ENCODE measurements around the gene PACSIN2.

PACSIN2 gene

DNA sequence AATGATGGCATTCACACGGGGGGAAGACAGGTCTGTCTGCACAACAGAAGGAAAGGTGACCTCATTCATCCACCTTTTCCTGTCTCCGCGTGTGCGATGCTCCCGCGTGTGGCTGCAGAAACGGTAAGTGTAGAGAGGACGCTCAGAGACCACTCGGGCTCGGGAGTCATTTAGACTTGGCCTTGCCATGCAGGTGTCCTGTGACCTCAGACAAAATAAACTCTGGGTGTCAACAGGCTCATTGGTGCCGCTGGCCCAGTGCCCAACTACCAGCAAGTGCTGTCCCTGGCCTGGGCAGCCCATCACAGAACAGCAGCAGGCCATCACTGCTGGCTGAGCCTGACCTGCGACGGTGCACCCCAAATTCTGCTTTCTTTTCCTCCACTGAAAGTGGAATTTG lies 109.7 kb downstream of the PACSIN2 start:
- no peak for DNase-seq

DNA sequence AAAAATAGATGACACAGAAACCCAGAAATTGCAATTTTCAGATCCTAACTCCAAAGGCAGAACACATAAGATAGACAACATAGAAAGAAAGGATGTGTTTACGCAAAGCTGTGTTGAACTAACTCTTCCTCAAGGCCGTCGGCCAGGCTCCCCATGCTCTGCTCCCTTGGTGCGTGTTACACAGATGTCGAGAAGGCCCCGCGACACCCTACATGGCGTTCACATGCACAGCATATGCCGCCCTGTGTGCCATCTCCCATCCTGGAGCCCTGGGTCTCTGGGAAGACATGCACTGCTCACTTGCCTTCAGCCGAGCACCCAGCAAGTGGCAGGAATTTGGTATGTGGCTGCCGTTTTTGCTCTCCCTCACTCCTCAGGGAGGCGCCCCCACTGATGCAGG lies 110.9 kb downstream of the PACSIN2 start:
- DNase-seq = no peak

DNA sequence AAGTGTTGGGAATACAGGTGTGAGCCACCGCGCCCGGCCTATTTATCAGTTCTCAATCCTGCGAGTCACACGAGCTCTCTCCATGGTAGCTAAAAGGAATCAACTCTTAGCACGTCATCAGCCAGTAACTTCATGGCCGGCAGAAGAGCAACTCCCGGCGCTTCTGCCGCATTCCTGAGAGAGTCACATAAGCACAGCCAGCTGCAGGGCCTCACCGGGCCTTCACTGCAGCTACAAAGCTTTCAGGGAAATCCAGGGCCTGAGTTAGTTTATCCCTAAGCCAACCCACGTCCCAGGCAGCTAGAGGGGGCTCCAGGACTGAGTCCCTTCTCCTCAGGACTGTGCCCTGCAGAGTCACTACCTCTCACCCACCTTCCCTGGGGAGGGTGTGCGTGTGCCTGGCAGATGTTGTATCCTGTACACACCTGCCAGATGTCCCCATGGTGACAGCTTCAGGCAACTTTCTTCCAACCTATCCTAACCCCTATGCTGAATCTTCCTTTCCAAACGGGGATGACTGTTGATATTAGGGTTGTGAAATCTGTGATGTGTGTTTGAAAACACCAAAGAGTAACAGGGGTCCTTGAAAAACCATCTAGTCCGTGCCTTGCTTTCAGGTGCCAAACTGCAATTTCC lies 112.0 kb downstream of the PACSIN2 start:
- no peak for DNase-seq

- peak in 2 of 4 experiments; percentile 19 to 26 for DNase-seq
Observed at GRCh38 chr22:42901790-42902508, 113.0 kb downstream of the PACSIN2 start.

GRCh38 chr22:42897960-42898359 lies 117.0 kb downstream of the PACSIN2 start:
- DNase-seq = no peak

- DNase-seq = peak; percentile 50 to 76 (median 64)
Observed at GRCh38 chr22:42895541-42895981, 119.4 kb downstream of the PACSIN2 start.

DNA sequence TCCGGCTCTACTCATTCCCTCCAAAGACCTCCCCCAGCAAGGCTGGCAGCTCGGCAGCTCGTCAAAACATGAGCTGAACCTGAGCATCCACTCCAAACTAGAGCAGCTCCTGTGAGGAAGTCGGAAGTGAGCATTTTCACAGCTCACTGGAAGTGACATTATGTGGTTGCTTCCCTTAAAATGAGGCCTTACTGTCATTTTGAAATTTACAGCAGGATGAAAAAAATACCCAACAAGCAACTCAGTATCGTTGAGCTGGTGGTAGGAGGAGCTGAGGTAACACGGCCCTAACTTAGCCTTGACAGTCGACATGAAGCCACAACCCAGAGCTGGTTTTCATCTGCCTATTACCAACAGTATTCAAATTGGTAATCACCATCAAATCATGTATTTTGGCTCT lies 119.9 kb downstream of the PACSIN2 start:
- DNase-seq = peak; percentile 54 to 81 (median 72)

DNA sequence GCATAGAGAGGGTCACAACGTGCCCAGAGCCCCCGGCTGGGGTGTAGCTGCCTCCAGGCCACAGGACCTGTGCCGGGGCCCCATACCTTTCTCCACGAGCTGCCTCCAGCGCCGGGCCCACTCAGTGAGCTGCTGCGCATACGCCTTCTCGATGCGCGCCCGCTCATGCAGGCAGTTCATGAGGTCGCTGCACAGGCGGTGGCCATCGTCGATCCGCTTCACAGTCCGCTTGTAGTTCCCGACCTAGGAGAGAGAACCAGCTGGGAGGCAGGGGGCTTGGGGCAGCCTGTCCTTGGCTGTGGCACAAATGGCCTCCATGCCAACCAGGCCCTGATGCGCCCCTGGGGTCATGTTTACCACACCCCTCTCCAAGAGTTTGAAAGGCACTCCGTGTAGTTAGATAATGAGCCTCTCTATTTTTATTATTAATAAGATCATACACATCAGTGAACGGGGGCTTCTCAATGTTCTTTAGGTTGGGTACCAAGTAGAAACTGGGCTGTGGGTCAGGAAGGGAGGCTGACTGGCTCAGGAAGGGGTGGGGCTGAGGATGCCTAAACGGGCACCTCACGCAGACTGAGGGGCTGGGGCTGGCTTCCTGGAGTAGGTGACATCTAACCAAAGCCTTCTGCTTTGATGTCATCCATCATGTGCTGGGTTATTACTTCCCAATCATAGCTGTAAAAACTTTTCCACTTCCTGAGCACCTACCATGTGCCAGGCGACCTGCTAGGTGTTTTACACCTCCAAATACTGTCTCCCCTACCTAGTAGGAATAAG lies 121.4 kb downstream of the PACSIN2 start:
- no peak for DNase-seq

DNA sequence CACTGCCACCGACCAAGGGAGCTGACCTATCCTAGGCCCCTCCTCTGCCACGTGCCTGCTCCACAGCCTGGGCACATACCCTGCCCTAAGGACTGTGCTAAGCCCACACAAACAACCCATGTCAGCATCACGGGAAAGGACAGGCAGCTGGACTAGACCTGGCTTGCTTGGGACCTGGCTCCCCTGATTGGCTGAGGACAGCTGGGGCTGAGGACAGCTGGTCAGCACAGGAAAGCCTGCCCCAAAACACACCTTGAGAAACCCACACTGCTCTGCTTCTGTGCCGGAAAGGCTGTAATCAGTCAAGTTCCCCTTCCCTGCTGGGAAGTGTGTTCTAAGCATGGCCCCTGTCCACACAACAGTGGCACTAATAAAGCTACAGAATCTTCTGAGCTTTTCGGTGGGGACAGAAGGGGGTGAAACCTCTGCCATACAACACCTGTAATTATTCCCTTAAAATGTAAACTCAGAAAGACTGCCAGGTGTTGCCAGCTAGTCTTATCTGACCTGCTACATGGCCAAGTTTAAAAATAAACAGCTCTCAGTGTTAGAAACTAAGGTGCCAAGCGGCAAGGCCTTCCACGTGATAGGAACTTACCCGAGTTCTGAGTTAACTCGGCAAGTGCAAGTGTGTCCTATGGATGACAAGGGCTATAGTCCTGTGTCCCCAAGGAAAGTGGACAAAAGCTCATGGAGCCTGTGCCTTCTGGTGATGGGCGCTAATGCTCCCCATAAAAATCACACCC lies 122.2 kb downstream of the PACSIN2 start:
- peak; percentile 37 to 61 (median 55) for DNase-seq

- DNase-seq = peak in 3 of 4 experiments; percentile 26 to 46 (median 28)
Observed at GRCh38 chr22:42892156-42892555, 122.8 kb downstream of the PACSIN2 start.

DNA sequence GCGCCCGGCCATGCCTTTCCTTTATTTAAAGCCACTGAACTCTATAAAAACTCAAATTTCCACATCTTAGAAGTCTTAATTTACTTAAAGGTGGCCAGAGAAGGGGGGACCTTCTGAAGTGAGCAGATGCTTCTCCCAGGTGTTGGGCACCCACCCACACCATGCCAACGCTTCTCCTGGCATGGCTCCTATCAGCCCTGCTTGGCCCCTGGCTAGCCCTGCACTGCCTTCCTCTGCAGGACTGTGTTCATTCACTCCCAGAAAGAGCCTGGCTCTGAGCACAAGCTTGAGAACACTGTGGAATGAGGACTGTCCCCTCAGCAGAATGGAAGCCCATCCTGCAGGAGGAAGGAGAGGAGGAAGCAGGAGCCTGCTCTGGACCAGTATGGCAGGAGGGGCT lies 123.3 kb downstream of the PACSIN2 start:
- no peak for DNase-seq

- DNase-seq = no peak
Observed at GRCh38 chr22:42891008-42891407, 123.9 kb downstream of the PACSIN2 start.

GRCh38 chr22:42889304-42889703 lies 125.6 kb downstream of the PACSIN2 start:
- peak; percentile 78 to 93 (median 85) for DNase-seq

DNA sequence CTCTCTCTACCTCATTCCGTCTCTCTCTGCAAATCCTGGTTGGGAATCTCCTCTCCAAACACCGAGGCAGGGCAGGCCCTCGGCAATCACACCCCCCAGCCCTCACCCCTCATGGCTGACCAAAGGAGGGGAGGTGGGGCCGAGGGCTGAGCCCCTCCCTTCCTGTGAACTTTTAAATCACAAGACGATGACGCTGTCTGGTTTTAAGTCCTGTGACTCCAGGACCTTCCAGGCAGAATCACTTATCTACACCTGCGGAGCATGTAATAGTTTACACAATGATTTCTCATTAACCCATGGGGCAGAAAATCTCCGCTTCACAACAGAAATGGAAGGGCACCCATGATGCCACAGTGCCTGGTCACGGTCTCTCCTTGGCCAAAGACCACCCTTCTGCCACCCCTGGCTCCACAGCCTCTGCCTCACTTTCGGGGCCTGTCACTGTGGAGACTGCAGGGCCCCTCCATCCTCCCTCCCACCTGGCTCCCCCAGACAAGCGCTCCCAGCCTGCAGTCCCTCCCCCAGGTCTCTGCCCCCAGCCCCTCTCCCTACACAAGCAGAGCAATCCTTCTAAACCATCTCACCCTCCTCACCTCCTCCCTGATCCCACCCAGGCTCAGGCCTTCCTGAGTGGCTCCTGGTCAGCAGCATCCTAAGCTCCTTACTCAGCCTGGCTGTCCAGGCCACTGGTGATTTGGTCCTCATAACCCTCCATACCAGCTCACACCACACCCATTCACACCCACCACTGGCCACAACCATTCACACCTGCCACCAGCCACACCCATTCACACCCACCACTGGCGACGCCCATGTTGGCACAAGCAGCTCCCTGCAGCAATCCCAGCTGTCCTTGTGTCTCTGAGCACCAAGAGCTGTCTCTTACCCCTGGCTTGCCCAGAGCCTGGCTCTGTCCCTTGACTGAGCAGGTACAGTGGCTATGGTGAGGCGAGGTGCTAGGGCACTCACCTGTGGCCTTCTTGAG lies 127.1 kb downstream of the PACSIN2 start:
- DNase-seq = no peak

DNA sequence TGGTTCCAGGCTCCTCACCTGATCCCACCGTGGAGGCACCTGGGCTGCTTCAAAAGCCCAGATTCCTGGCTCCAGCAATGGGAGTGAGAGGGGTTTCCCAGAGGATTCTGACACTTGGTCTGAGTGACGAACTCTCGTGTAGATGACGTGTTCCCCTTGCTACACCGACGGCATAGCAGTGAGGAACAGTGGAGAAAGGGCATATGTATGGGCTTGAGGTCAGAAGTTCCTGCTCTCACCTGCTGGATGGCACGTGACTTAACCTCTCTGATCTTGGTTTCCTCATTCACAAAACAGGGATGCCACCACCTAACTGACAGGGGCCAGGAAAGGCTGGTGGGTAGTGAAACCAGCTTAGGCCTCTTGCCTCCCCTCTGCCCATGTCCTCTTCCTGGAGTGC lies 127.8 kb downstream of the PACSIN2 start:
- no peak for DNase-seq

GRCh38 chr22:42885446-42885845 lies 129.5 kb downstream of the PACSIN2 start:
- DNase-seq = no peak

- DNase-seq = no peak
Observed at GRCh38 chr22:42884616-42885375, 130.2 kb downstream of the PACSIN2 start.

DNA sequence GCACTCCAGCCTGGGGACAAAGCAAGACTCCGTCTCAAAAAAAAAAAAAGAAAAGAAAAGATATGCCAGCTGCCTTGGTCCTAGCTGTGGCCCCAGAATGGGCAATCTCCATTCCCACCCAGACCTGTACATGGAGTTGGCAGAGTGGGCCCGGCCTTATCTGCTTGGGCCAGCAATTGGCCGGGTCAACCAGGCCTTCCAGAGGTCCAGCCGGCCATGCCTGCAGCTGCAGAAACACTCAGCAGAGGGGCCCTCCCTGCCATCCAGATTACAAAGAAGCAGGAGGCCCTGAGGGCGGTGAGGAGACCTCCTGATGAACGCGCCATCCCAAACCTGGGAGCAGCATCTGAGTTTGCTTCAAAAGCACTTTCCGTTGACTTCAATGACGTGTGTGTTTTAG lies 131.0 kb downstream of the PACSIN2 start:
- no peak for DNase-seq

DNA sequence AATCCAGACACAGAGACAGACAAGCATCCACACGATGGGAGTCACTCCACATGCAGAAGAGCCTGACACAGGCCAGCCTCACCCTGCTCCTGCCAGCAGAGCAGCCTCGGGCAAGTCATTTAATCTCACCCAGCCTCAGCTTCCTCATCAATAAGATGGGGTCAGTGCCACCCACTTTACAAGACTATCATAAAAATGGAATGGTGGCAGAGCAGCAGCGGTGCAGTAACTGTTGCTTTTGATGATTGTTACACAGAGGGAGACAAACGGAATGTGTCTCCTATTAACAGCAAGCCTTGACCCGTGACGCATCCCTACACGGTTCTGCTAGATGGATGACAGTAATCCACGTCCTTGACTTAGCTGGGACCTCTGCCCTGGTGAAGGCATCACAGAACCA lies 131.8 kb downstream of the PACSIN2 start:
- no peak for DNase-seq

DNA sequence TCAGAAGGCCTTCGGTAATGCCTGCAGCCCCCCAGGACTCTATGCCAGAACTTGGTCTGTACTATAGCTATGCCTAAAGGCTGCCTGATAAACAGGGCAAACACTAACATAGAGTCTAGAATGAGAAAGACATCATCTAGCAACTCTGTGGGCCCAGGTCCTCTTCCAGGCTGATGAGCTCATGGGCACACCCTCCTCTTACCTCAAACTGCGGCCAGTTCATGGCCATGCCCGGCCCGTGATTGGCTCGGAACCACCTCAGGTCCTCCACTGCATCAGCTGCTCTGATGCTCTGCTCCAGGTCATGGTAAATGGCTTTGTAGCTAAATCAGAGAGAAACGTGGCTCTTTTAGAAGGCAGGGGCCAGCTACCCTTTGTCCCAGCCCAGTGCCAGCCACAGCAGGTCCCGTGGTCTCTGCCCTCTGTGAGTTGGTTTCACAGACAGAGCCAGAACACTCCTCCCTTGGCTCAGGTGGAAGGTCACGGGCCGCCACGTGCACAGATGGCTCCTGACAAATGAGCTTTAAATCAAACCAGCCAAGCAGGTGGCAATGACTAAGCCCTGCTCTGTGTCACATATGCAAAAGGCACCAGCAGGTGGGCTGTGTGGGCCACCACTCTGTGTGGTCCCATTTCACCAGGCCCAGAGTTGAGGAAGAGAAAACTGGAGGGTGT lies 132.8 kb downstream of the PACSIN2 start:
- DNase-seq = no peak
